HepG2 (cell line): ENCODE measurements around the gene BCL6B. TPM values are rescaled to one million over a fixed set of nuclear protein-coding genes. Genes with fewer than 3 reads are reported as not detected.

Source experiments
- ATAC-seq: fragments of 200-7000 bp; cut with Tn5 transposase; 3 replicates; pipeline ENCODE4 v1.9.1; 2020; ENCODE audit warnings: mild to moderate bottlenecking, moderate library complexity
- BruUV-seq: library from RNA; stranded (reverse); fragments of 400-500 nt; replicated peaks from 2 replicates; lab custom pipeline; 2021; lab: Mats Ljungman, UMichigan
- CTCF ChIA-PET: fragments of 300-600 bp; formaldehyde crosslinking; extraction: SDS; loops from one replicate; lab custom pipeline; 2021; ENCODE audit warnings: low total read pairs, inconsistent platforms, low intra/inter-chr PET ratio; lab: Yijun Ruan, JAX
- POLR2A ChIA-PET: fragments of 350-600 bp; sonication (Branson Sonifier 250); formaldehyde crosslinking; loops from one replicate; lab custom pipeline; 2020; ENCODE audit warnings: antibody characterized with exemption, inconsistent platforms; lab: Yijun Ruan, JAX
- DNase-seq: peaks from one replicate; pipeline ENCODE4 v3.0.0-alpha.2; 2015; ENCODE audit warnings: low spot score
- FAIRE-seq: peaks from 3 replicates; lab custom pipeline; 2011; peaks lifted over from hg19 to GRCh38; lab: Jason Lieb, UNC
- H2AFZ ChIP-seq: one replicate; pipeline ENCODE4 v1.6.1; 2011; ENCODE audit warnings: low read length, inconsistent platforms
- H3K27ac ChIP-seq: fragments of 300-600 bp; 3 replicates; pipeline ENCODE4 v1.8.0; 2011; ENCODE audit warnings: mixed run types, mild to moderate bottlenecking, mixed read lengths, low read length, inconsistent platforms; ENCODE audit not compliant: insufficient read depth; ENCODE audit errors: extremely low read length
- H3K27me3 ChIP-seq, 2 experiments: fragments of 200-600 bp in 1 of 2; 2 replicates in 1 of 2; 3 replicates in 1 of 2; pipeline versions ENCODE4 v1.6.0 to v1.8.0; 2011; ENCODE audit warnings: low read length in 2 of 2, mild to moderate bottlenecking in 2 of 2, moderate library complexity in 2 of 2, inconsistent platforms in 1 of 2; ENCODE audit not compliant: insufficient read depth in 2 of 2, control insufficient read depth in 1 of 2
- H3K36me3 ChIP-seq, 2 experiments: fragments of 200-600 bp in 1 of 2; replicated peaks in 1 of 2; 2 replicates in 1 of 2; 3 replicates in 1 of 2; pipeline versions ENCODE4 v1.5.1 to v1.8.0; 2011; ENCODE audit warnings: low read length in 2 of 2, inconsistent platforms in 1 of 2; ENCODE audit not compliant: insufficient read depth in 2 of 2, control insufficient read depth in 1 of 2
- H3K4me1 ChIP-seq: 2 replicates; pipeline ENCODE4 v1.5.1; 2012; ENCODE audit warnings: low read length, inconsistent platforms; ENCODE audit not compliant: insufficient read depth
- H3K4me2 ChIP-seq: 2 replicates; pipeline ENCODE4 v1.6.0; 2011; ENCODE audit warnings: low read depth, low read length, inconsistent platforms
- H3K4me3 ChIP-seq, 3 experiments: fragments of 200-600 bp in 1 of 3; sonication (generic), shearing (Covaris generic) in 1 of 3; replicated peaks in 1 of 3; 2 replicates each; pipeline ENCODE4 v1.5.1; 2011 to 2016; ENCODE audit warnings: low read length in 3 of 3, inconsistent platforms in 2 of 3, low read depth in 2 of 3, mild to moderate bottlenecking in 2 of 3, control low read depth in 1 of 3, mixed read lengths in 1 of 3; ENCODE audit not compliant: insufficient read depth in 1 of 3
- H3K79me2 ChIP-seq: one replicate; pipeline ENCODE4 v1.6.1; 2011; ENCODE audit warnings: low read length, inconsistent platforms; ENCODE audit not compliant: insufficient read depth
- H3K9ac ChIP-seq: 2 replicates; pipeline ENCODE4 v1.6.0; 2011; ENCODE audit warnings: mild to moderate bottlenecking, low read depth, low read length, inconsistent platforms; ENCODE audit not compliant: insufficient read depth
- H3K9me3 ChIP-seq: 2 replicates; pipeline ENCODE4 v1.5.1; 2012; ENCODE audit warnings: mild to moderate bottlenecking, low read length
- H4K20me1 ChIP-seq: 2 replicates; pipeline ENCODE4 v1.6.0; 2011; ENCODE audit warnings: inconsistent platforms, mild to moderate bottlenecking, low read length, moderate library complexity; ENCODE audit not compliant: insufficient read depth
- PAX8 ChIP-seq: sonication (generic); formaldehyde crosslinking; IDR thresholded peaks from 2 replicates; pipeline ENCODE4 v1.8.0; 2022; ENCODE audit warnings: mild to moderate bottlenecking, missing genetic modification reagents, borderline replicate concordance
- PRMT3 ChIP-seq: sonication (generic); formaldehyde crosslinking; IDR thresholded peaks from 2 replicates; pipeline ENCODE4 v1.8.1; 2022; ENCODE audit warnings: low read depth, mild to moderate bottlenecking, moderate library complexity, missing genetic modification reagents, borderline replicate concordance
- ZFAT ChIP-seq: sonication (generic); formaldehyde crosslinking; conservative IDR thresholded peaks from 2 replicates; pipeline ENCODE4 v1.8.1; 2023; ENCODE audit warnings: missing genetic modification reagents, inconsistent platforms
- ZNF280D ChIP-seq: sonication (generic); formaldehyde crosslinking; IDR thresholded peaks from 2 replicates; pipeline ENCODE4 v1.5.1; 2020; ENCODE audit warnings: mild to moderate bottlenecking, missing genetic modification reagents
- ZNF572 ChIP-seq: sonication (generic); formaldehyde crosslinking; IDR thresholded peaks from 2 replicates; pipeline ENCODE4 v1.5.1; 2020; ENCODE audit warnings: mild to moderate bottlenecking, missing genetic modification reagents
- WGBS: methylation state at CpG from one replicate; pipeline ENCODE4 v1.1.6; 2017; ENCODE audit warnings: low lambda C conversion rate; 5-methylcytosine and 5-hydroxymethylcytosine counted together
- in situ Hi-C: cut with HindIII; loops from 2 replicates; pipeline ENCODE4 v1.10.0; 2017; ENCODE audit warnings: low pct_unique_long_range_greater_than_20kb; ENCODE audit not compliant: extremely low pct_ligation_motif_present
- intact Hi-C: fragments of 100-400 bp; cut with micrococcal nuclease; formaldehyde crosslinking; loops from one replicate; pipeline ENCODE4 v1.10.0; 2022; ENCODE audit not compliant: unreplicated experiment
- polyA plus RNA-seq, 8 experiments: library from polyadenylated mRNA; depleted of rRNA in 3 of 8; stranded (reverse) in 7 of 8; unstranded in 1 of 8; fragments of >200 nt; fragmentation: Illumina TruSeq in 4 of 8; extraction: Trizol in 4 of 8; gene quantifications; 2 replicates each; pipeline versions ENCODE4 v1.2.1 to v1.2.3, GENCODE V29; 2011 to 2016; ENCODE audit warnings: low read depth in 4 of 8, missing spikeins in 1 of 8, mixed read lengths in 1 of 8; ENCODE audit not compliant: insufficient read depth in 1 of 8
- total RNA-seq, 5 experiments: library from RNA; depleted of rRNA; stranded (reverse); fragments of >200 nt; fragmentation: Illumina TruSeq; extraction: Trizol; gene quantifications; 2 replicates each; pipeline ENCODE4 v1.2.3, GENCODE V29; 2016; ENCODE audit warnings: low read depth in 1 of 5
- TF ChIP-seq, protein P1 (sequence below), 2 experiments: IDR thresholded peaks; 2 replicates each; pipeline ENCODE4 v1.6.1; 2011 to 2012; ENCODE audit warnings: low read length in 2 of 2, borderline replicate concordance in 1 of 2, low read depth in 1 of 2, mild to moderate bottlenecking in 1 of 2, moderate library complexity in 1 of 2

The BCL6B gene
- total and polyA plus RNA-seq, 2 of the 13 experiments (the other 11 are each of a cell fraction or from before 2014, with no cell fraction given): not detected

GRCh38 chr17:6981426-6981825, 41.4 kb upstream of the BCL6B start:
- FAIRE-seq (no peak), ATAC-seq (no peak), DNase-seq (no peak)
- H3K4me3 ChIP-seq: no peak overlapping the region
- no peaks in the 10 kb centered on the region for H3K36me3 ChIP-seq
- POLR2A ChIA-PET: no interaction called here
- H3K27me3 ChIP-seq: no peaks in the 10 kb centered on the region; a peak in 1 of 5 replicates
- 27% methylated on average over 1 of the region's 1 CpG for WGBS
- CTCF ChIA-PET: no interaction called here
- no peak overlapping the region for H2AFZ ChIP-seq
- H3K9ac ChIP-seq: no peak overlapping the region
- no TSS peak for BruUV-seq
- no peaks in the 10 kb centered on the region for H3K9me3 ChIP-seq
- TF ChIP-seq PAX8 (CRISPR knock-in tag) (no peak), ZNF572 (CRISPR knock-in tag) (no peak), ZNF280D (CRISPR knock-in tag) (no peak), ZFAT (no peak), PRMT3 (CRISPR knock-in tag) (no peak)
- TF ChIP-seq, protein P1, sequence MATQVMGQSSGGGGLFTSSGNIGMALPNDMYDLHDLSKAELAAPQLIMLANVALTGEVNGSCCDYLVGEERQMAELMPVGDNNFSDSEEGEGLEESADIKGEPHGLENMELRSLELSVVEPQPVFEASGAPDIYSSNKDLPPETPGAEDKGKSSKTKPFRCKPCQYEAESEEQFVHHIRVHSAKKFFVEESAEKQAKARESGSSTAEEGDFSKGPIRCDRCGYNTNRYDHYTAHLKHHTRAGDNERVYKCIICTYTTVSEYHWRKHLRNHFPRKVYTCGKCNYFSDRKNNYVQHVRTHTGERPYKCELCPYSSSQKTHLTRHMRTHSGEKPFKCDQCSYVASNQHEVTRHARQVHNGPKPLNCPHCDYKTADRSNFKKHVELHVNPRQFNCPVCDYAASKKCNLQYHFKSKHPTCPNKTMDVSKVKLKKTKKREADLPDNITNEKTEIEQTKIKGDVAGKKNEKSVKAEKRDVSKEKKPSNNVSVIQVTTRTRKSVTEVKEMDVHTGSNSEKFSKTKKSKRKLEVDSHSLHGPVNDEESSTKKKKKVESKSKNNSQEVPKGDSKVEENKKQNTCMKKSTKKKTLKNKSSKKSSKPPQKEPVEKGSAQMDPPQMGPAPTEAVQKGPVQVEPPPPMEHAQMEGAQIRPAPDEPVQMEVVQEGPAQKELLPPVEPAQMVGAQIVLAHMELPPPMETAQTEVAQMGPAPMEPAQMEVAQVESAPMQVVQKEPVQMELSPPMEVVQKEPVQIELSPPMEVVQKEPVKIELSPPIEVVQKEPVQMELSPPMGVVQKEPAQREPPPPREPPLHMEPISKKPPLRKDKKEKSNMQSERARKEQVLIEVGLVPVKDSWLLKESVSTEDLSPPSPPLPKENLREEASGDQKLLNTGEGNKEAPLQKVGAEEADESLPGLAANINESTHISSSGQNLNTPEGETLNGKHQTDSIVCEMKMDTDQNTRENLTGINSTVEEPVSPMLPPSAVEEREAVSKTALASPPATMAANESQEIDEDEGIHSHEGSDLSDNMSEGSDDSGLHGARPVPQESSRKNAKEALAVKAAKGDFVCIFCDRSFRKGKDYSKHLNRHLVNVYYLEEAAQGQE (IDR thresholded peaks at IDR 0.05; ENCODE audit: borderline replicate concordance in 1 of 2, low read depth in 1 of 2, low read length in 2 of 2): no peak
- H4K20me1 ChIP-seq: no peaks in the 10 kb centered on the region
- in situ Hi-C loops (no loop called here), intact Hi-C loops (no loop called here)
- no peak overlapping the region for H3K4me2 ChIP-seq
- no peak overlapping the region for H3K27ac ChIP-seq
- H3K79me2 ChIP-seq: no peaks in the 10 kb centered on the region
- no peaks in the 10 kb centered on the region for H3K4me1 ChIP-seq
